ENCODE data around the gene DNMT3L. TPM values are rescaled to one million over a fixed set of nuclear protein-coding genes. Genes with fewer than 3 reads are reported as not detected.

DNMT3L gene
- total and polyA plus RNA-seq, 7 donors: not detected

GRCh38 chr21:44271558-44272283 is 10.0 kb upstream of the DNMT3L start:
- 89 to 91% methylated on average over 18 of the region's 18 CpGs for WGBS, 2 donors
- Histone ChIP-seq H3K27ac (no peak overlapping the region), H3K27me3 (no peaks in the 10 kb centered on the region), H3K4me1 (no peaks in the 10 kb centered on the region), H3K36me3 (no peaks in the 10 kb centered on the region), H3K4me3 (no peak overlapping the region), H3K9me3 (no peaks in the 10 kb centered on the region)
- intact Hi-C loops (cut with DNase I): no loop called here
- DNase-seq: no peak
- TF ChIP-seq POLR2A (IDR thresholded peaks at IDR 0.05) (no peak), POLR2AphosphoS5 (IDR thresholded peaks at IDR 0.05) (no peak), CTCF (IDR thresholded peaks at IDR 0.05) (no peak), EP300 (IDR thresholded peaks at IDR 0.05) (no peak)

GRCh38 chr21:44269090-44269489 is 7.4 kb upstream of the DNMT3L start:
- Histone ChIP-seq H3K27me3 (no peaks in the 10 kb centered on the region), H3K27ac (no peak overlapping the region), H3K36me3 (no peaks in the 10 kb centered on the region), H3K9me3 (no peaks in the 10 kb centered on the region), H3K4me3 (no peak overlapping the region), H3K4me1 (no peaks in the 10 kb centered on the region)
- TF ChIP-seq EP300 (IDR thresholded peaks at IDR 0.05) (no peak), POLR2A (IDR thresholded peaks at IDR 0.05) (no peak), POLR2AphosphoS5 (IDR thresholded peaks at IDR 0.05) (no peak), CTCF (IDR thresholded peaks at IDR 0.05) (no peak)
- intact Hi-C loops (cut with DNase I): no loop called here
- no peak for DNase-seq
- 79 to 85% methylated on average over 8 of the region's 8 CpGs for WGBS, 2 donors

- intact Hi-C loops (cut with DNase I): no loop called here
- no peak for TF ChIP-seq POLR2AphosphoS5 (IDR thresholded peaks at IDR 0.05)
- TF ChIP-seq POLR2A (IDR thresholded peaks at IDR 0.05): no peak
- TF ChIP-seq CTCF (IDR thresholded peaks at IDR 0.05): no peak
- no peak for TF ChIP-seq EP300 (IDR thresholded peaks at IDR 0.05)
- Histone ChIP-seq H3K4me3 (no peak overlapping the region), H3K4me1 (no peaks in the 10 kb centered on the region), H3K36me3 (no peaks in the 10 kb centered on the region), H3K27ac (no peak overlapping the region), H3K9me3 (no peaks in the 10 kb centered on the region), H3K27me3 (peaks cover 0 to 9% (median 1%) of the 10 kb centered on the region in 3 donors)
- WGBS, 2 donors: 79 to 82% methylated on average over 19 of the region's 19 CpGs
- no peak for DNase-seq
These were observed 6.0 kb upstream of the DNMT3L start for GRCh38 chr21:44267655-44268142.

- Histone ChIP-seq H3K4me1 (no peaks in the 10 kb centered on the region), H3K27me3 (peaks cover 0 to 19% (median 4%) of the 10 kb centered on the region in 3 donors), H3K4me3 (no peak overlapping the region), H3K27ac (no peak overlapping the region), H3K9me3 (no peaks in the 10 kb centered on the region), H3K36me3 (no peaks in the 10 kb centered on the region)
- TF ChIP-seq POLR2AphosphoS5 (IDR thresholded peaks at IDR 0.05): no peak
- no peak for TF ChIP-seq EP300 (IDR thresholded peaks at IDR 0.05)
- no peak for TF ChIP-seq CTCF (IDR thresholded peaks at IDR 0.05)
- TF ChIP-seq POLR2A (IDR thresholded peaks at IDR 0.05): no peak
- intact Hi-C loops (cut with DNase I): no loop called here
- no peak for DNase-seq
- WGBS, 2 donors: 90 to 93% methylated on average over 17 of the region's 17 CpGs
These were observed 4.1 kb upstream of the DNMT3L start for GRCh38 chr21:44265734-44266270.
